SK-N-MC (cell line): Measurements from ENCODE around the gene SLC25A22.

Experiments
- EZH2 ChIP-seq: fragments of 200-600 bp; sonication (generic); IDR thresholded peaks from one replicate; pipeline ENCODE4 v1.6.1; 2017; ENCODE audit warnings: antibody characterized with exemption
- POLR2AphosphoS5 ChIP-seq: IDR thresholded peaks from 2 replicates; pipeline ENCODE4 v1.6.1; 2012; ENCODE audit warnings: mild to moderate bottlenecking, low read depth, low read length, borderline replicate concordance

GRCh38 chr11:742571-743201, 55.4 kb downstream of the SLC25A22 start:
- TF ChIP-seq POLR2AphosphoS5 (no peak), EZH2 (no peak)
